ENCODE results near the gene ZDHHC1. TPM values are rescaled to one million over a fixed set of nuclear protein-coding genes. Genes with fewer than 3 reads are reported as not detected.
"Not testable (repeated sequence)": the region's sequence is repeated elsewhere in the genome, so short reads cannot be mapped to it uniquely, and the experiment has no call there.

Gene ZDHHC1
- total RNA-seq, 1 donor from 2014 or later: 2.9 TPM

GRCh38 chr16:67419931-67420330 is 3.7 kb upstream of the ZDHHC1 start:
- intact Hi-C loops (cut with DNase I): no loop called here
- ATAC-seq: no peak

DNA sequence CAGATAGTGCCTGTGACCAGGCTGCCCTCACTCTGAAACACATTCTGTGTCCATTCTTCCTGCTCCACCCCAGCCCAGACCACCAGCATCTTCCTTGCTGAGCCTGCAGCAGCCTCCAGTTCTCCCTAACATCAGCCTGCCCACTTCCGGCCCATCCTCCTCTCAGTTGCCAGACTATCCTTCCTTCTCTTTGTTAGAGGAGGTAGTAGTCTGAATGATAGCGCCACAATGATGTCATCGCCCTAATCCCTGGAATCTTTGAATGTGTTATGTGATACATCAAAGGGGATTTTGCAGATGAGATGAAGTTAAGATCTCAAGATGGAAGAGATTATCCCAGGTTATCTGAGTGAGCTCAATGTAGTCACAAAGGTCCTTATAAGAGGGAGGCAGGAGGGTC is 3.2 kb upstream of the ZDHHC1 start:
- intact Hi-C loops (cut with DNase I): no loop called here
- DNase-seq (ENCODE audit: missing footprints) (no peak), ATAC-seq (no peak)

More at GRCh38 chr16:67419931-67420330, 3.7 kb upstream of the ZDHHC1 start:
- no peak for DNase-seq (ENCODE audit: missing footprints)

GRCh38 chr16:67417333-67418061 is 1.2 kb upstream of the ZDHHC1 start:
- intact Hi-C loops (cut with DNase I): no loop called here
- no peak for ATAC-seq
- no peak for DNase-seq (ENCODE audit: missing footprints)

DNA sequence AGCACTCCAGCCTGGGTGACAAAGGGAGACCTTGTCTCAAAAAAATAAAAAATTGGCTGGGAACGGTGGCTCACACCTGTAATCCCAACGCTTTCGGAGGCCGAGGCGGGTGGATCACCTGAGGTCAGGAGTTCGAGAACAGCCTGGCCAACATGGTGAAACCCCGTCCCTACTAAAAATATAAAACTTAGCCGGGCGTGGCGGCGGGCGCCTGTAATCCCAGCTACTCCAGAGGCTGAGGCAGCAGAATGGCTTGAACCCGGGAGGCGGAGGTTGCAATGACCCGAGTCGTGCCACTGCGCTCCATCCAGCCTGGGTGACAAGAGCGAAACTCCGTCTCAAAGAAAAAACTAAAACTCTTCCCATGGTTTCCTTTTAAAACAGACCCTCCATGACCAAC is 856 bp downstream of the ZDHHC1 start:
- ATAC-seq; DNase-seq (ENCODE audit: missing footprints); intact Hi-C loops (cut with DNase I): not testable (repeated sequence)

DNA sequence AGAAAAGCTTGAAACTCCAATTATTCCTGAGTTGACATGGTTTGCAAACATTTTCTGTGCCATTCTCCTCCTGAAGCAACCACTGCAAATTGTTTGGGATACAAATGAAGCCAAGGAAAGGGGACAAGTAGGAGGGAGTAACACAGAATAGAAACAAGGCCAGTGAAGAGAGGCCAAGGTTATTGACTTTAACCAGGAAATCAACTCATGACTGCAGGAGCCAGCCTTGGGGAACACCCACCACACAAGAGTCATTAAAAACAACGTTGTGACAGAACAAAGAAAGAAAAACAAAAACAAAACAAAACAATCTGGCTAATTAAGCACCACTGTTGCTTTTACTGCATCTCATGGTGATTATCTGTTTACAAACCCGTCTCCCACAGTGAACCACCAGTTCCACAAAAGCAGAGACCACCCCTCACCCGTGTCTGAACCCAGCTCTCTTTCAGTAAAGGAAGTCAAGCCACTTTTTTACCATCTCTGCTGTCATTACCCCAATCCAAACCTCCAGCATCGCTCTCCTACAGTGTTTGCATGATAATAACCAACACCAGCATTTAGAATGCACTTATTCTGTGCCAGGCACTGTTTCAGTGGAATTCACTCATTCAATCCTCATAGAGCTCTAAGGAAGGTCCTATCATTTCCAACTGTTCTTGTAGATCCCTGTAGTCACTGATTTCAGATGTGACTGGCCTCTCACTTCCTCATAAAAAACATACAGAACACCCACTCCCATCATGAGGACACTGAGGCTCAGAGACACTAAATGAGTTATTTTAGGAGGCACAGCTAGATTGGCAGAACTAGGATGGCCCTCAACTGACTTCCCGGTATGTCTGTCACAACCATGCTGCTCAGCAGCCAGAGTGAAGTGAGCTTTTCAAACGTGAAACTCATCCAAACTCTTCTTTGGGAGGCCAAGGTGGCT is 2.0 kb downstream of the ZDHHC1 start:
- DNase-seq (ENCODE audit: missing footprints) (no peak), ATAC-seq (no peak)
- intact Hi-C loops (cut with DNase I): no loop called here

- intact Hi-C loops (cut with DNase I): no loop called here
- no peak for DNase-seq (ENCODE audit: missing footprints)
- no peak for ATAC-seq
These were observed 4.0 kb downstream of the ZDHHC1 start for GRCh38 chr16:67412294-67412693.

DNA sequence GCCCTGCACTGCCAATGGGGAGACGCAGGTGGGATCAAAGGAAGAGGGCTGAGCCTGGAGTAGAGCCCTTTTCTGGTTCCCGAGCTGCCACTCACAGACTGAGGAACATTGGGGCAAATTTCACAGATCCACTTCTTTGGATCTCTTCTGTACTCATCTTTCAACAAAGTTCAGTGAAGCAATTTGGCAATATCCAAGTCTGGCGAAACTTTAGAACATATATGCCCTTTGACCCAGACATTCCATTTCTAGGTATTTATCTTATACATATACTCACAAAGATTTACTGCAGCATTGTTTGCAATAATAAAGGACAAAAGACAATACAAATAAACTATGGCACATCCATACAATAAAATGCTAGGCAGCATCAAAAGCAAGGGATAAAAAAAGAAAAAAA is 4.9 kb downstream of the ZDHHC1 start:
- DNase-seq (ENCODE audit: missing footprints) (no peak), ATAC-seq (no peak)
- intact Hi-C loops (cut with DNase I): no loop called here

DNA sequence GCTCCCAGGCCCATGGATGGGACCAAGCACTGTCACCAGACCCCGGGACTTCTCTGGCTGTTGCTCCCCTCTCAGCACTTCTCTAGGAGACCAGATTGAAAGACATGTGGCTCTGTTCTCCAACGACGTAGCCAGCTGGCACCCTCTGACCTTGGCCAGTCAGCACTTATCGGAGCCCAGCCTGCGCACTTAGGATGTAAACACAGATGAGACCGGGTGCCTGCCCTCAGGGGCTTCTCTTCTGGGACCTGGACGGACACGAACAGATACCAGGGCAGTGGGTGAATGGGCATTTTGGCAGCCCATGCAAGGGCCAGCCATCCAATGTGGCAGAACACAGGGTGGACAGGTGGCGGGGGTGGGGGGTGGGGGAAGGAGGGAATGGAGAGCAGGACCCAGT is 6.6 kb downstream of the ZDHHC1 start:
- DNase-seq (ENCODE audit: missing footprints): no peak
- no peak for ATAC-seq

DNA sequence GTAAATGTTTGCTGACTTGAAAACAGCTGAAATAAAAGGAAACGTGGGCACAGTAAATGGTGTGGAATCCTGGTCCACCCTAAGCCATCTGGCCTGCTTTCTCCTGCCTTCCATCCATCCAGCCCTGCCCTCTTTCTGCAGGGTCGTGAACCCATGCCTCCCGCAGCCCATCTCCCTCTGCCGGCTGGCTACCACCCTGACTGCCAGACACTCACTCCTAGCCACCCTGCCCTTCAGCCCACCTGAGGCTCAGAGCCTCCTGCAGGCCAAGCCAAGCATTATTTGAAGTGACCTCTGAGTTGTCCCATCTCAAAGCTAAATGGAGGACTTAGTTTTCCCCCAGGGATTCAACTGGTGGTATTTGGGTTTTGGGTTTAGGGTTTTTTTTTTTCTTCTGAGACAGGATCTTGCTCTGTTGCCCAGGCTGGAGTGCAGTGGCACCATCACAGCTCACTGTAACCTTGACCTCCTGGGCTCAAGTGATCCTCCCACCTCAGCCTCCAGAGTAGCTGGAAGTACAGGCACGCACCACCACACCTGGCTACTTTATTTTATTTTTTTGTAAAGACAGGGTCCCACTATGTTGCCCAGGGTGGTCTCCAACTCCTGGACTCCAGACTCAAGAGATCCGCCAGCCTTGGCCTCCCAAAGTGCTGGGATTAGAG is 8.4 kb downstream of the ZDHHC1 start:
- ATAC-seq (no peak), DNase-seq (ENCODE audit: missing footprints) (no peak)
- intact Hi-C loops (cut with DNase I): no loop called here

More for the DNA sequence above, 6.6 kb downstream of the ZDHHC1 start:
- intact Hi-C loops (cut with DNase I): no loop called here

DNA sequence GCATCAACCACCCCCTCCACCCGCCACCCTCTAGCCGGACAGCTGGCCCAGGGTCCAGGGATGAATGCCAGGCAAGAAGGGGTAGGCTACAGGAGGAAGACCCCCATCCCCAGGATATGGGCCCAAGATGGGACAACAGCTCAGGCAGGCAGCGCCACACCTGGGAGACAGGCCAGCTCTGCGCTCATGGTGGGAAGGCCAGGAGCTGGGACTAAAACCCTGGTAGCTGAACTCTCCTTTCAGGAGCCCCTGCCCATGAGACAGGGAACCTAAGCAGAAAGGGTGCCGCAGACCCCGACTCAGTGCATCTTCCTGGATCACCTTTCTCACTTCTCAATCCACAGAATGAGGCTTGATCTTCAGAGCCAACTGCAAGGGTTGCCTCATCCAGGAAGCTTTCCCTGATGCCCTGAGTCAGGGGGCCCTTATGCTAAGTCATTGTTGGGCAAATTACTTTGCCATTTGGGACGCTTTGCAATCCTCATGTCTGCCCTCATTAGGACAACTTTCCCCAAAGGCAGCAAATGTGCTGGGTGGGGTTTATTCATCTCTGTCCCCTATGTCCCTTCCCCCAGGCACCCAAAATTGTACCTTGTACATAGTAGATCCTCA is 9.0 kb downstream of the ZDHHC1 start:
- no peak for DNase-seq (ENCODE audit: missing footprints)
- no peak for ATAC-seq
- intact Hi-C loops (cut with DNase I): no loop called here

- intact Hi-C loops (cut with DNase I): no loop called here
- DNase-seq (ENCODE audit: missing footprints): no peak
- ATAC-seq: peak; percentile 75
These were observed 9.9 kb downstream of the ZDHHC1 start for GRCh38 chr16:67406111-67406971.

- DNase-seq (ENCODE audit: missing footprints) (no peak), ATAC-seq (no peak)
- intact Hi-C loops (cut with DNase I): no loop called here
These were observed 10.9 kb downstream of the ZDHHC1 start for GRCh38 chr16:67405336-67405735.

- DNase-seq (ENCODE audit: missing footprints) (no peak), ATAC-seq (no peak)
- intact Hi-C loops (cut with DNase I): no loop called here
These were observed 11.5 kb downstream of the ZDHHC1 start for GRCh38 chr16:67404740-67405226.

DNA sequence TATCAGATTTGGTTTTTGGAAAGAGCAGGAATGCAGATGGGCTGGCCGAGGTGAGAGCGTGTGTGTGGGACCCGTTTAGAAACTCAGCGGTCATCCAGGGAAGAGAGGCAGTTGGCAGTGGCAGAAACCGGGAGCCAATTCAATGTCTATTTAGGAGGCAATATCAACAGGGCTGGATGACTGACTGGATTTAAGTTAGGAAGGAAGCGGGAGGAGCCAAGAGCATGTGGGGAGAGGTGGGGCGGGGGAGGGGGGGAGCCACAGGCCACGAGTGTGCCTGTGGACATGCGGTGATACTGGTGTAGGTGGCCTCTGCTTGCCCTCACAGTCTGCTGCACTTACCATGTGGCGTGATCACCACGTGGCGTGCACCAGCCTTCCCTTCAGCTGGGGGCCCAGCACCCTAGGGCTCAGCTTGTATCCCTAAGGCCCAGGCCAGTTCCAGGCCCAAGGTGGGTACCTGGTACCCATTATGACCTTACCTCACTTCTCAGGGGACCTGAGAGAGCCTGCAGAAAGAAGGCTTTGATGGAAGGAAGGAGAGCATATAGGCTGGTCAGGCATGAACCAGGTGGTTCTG is 12.2 kb downstream of the ZDHHC1 start:
- ATAC-seq (no peak), DNase-seq (ENCODE audit: missing footprints) (no peak)
- intact Hi-C loops (cut with DNase I): no loop called here

- no peak for ATAC-seq
- no peak for DNase-seq (ENCODE audit: missing footprints)
- intact Hi-C loops (cut with DNase I): no loop called here
These were observed 15.4 kb downstream of the ZDHHC1 start for GRCh38 chr16:67400901-67401300.

DNA sequence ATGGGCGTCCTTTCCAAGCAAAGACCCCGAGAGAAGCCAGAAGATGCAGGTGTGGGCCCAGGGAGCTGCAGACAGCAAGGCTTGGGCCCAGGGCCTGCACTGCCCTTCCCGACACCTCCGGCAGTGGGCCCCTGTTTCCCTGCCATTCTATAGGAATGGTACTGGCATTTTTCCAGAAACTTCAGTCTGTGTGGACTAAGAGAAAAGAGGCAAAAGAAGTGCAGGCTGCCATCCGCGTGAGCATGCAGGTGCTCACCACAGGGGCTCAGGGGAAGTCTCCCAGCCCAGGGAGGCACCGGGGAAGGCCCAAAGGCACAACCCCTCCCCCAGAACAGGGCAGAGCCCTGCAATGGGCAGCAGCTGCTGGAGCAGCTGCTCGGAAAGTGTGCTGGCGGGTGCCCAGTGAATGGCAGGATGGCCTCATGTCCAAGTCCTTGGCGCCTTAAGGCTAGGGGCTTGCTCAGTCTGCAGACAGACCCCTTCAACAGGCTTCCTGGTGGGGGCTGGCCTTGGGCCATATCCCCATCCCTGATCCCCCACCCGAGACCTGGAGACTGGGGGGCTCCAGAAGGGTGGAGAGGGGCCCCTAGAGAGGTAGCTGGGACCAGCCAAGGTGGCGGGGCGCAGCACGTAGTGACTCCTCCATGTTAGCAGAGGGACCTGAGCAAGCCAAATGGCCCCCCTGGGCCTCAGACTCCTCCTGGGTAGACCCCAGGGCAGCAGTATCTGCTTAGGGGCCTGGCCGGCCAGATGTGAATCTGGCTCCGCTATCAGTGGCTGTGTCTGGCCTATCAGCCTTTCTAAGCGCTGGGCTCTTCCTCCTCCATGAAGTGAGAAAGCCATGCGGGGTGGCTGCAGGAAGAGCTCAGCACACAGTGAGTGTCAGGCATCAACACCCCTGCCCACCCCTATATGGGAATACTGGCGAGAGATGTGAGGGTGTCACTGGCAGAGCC is 16.2 kb downstream of the ZDHHC1 start:
- DNase-seq (ENCODE audit: missing footprints) (no peak), ATAC-seq (no peak)
- intact Hi-C loops (cut with DNase I): loop anchor here (5.0 to 10.0 kb wide), 2 partner anchors 138 to 455 kb away; no protein-coding TSS in a partner anchor
